NCI-H774 (cell line): Measurements from ENCODE around the gene MZT2A.
"Not testable (repeated sequence)": the region's sequence is repeated elsewhere in the genome, so short reads cannot be mapped to it uniquely, and the experiment has no call there.

ENCODE experiments used
- DNase-seq: peaks from one replicate; lab custom pipeline; 2025; lab: John Stamatoyannopoulos, UW

The MZT2A gene

GRCh38 chr2:131492015-131492417, at the start of gene MZT2A:
MZT2A (minus strand) TSS chr2:131492397; CDS start chr2:131492376, 21 bp downstream.
- not testable (repeated sequence) for DNase-seq

- DNase-seq = not testable (repeated sequence)
These were observed 46.7 kb upstream of the MZT2A start for GRCh38 chr2:131538856-131539255.

- not testable (repeated sequence) for DNase-seq
These were observed 44.6 kb upstream of the MZT2A start for GRCh38 chr2:131536841-131537240.

GRCh38 chr2:131535951-131536826, 44.0 kb upstream of the MZT2A start:
- DNase-seq = not testable (repeated sequence)

- no peak for DNase-seq
These were observed 43.3 kb upstream of the MZT2A start for GRCh38 chr2:131535526-131535925.

GRCh38 chr2:131534965-131535364, 42.8 kb upstream of the MZT2A start:
- not testable (repeated sequence) for DNase-seq

- not testable (repeated sequence) for DNase-seq
These were observed 42.1 kb upstream of the MZT2A start for GRCh38 chr2:131534317-131534672.

- not testable (repeated sequence) for DNase-seq
These were observed 41.6 kb upstream of the MZT2A start for GRCh38 chr2:131533609-131534316.

- not testable (repeated sequence) for DNase-seq
These were observed 40.8 kb upstream of the MZT2A start for GRCh38 chr2:131532723-131533608.

GRCh38 chr2:131531547-131532185, 39.5 kb upstream of the MZT2A start:
- not testable (repeated sequence) for DNase-seq

- not testable (repeated sequence) for DNase-seq
These were observed 38.6 kb upstream of the MZT2A start for GRCh38 chr2:131530626-131531344.

GRCh38 chr2:131529864-131530445, 37.8 kb upstream of the MZT2A start:
- DNase-seq = not testable (repeated sequence)

- not testable (repeated sequence) for DNase-seq
These were observed 37.0 kb upstream of the MZT2A start for GRCh38 chr2:131528981-131529863.

GRCh38 chr2:131527131-131528001, 35.2 kb upstream of the MZT2A start, which contains the start of gene CCDC74A:
CCDC74A (plus strand) TSS chr2:131527888; CDS start chr2:131527971, 83 bp downstream.
- peak; percentile 79 for DNase-seq

GRCh38 chr2:131525256-131525655, 33.1 kb upstream of the MZT2A start:
- DNase-seq = not testable (repeated sequence)

- no peak for DNase-seq
These were observed 30.0 kb upstream of the MZT2A start for GRCh38 chr2:131521961-131522781.

- not testable (repeated sequence) for DNase-seq
These were observed 29.3 kb upstream of the MZT2A start for GRCh38 chr2:131521524-131521923.
